Loucy (cell line): Measurements from ENCODE around the gene PRM2.

Source experiments
- CTCF ChIP-seq: fragments of 200-600 bp; sonication (generic); conservative IDR thresholded peaks from 2 replicates; pipeline ENCODE4 v1.5.1; 2014; ENCODE audit warnings: mild to moderate bottlenecking, antibody characterized with exemption, low read length
- EZH2phosphoT487 ChIP-seq: fragments of 200-600 bp; IDR thresholded peaks from 2 replicates; pipeline ENCODE4 v1.6.1; 2018; ENCODE audit warnings: antibody characterized with exemption, mild to moderate bottlenecking, moderate library complexity, borderline replicate concordance

GRCh38 chr16:11315510-11315909, 39.2 kb upstream of the PRM2 start:
- TF ChIP-seq CTCF (no peak), EZH2phosphoT487 (no peak)
